Transverse colon (tissue), 3 donors: ENCODE measurements around the gene CNN1.

ENCODE experiments used
- POLR2A ChIP-seq: fragments of 450-650 bp; IDR thresholded peaks from one replicate; pipeline ENCODE4 v1.6.1; 2016; ENCODE audit warnings: antibody characterized with exemption, mild to moderate bottlenecking, moderate library complexity
- POLR2AphosphoS5 ChIP-seq, 3 donors: sonication (generic); formaldehyde crosslinking; IDR thresholded peaks; one replicate each; pipeline ENCODE4 v1.6.1; 2016; ENCODE audit warnings: antibody characterized with exemption in 3 of 3

GRCh38 chr19:11587975-11588631, 49.5 kb downstream of the CNN1 start:
- TF ChIP-seq POLR2A = no peak
- no peak for TF ChIP-seq POLR2AphosphoS5 (IDR thresholded peaks at IDR 0.05)
